ENCODE results near the gene SMTN.

GRCh38 chr22:31040542-31041398 lies 40.3 kb upstream of the SMTN start:
- TF ChIP-seq CTCF (IDR thresholded peaks at IDR 0.05; ENCODE audit: low read length), result no peak
- no peak for TF ChIP-seq EZH2 (optimal IDR thresholded peaks at IDR 0.05; ENCODE audit: low read depth, low read length)
- TF ChIP-seq EZH2phosphoT487 (IDR thresholded peaks at IDR 0.05; ENCODE audit: low read length), result no peak

Measured in MM.1S (cell line).